ENCODE measurements around the gene PARM1.

DNA sequence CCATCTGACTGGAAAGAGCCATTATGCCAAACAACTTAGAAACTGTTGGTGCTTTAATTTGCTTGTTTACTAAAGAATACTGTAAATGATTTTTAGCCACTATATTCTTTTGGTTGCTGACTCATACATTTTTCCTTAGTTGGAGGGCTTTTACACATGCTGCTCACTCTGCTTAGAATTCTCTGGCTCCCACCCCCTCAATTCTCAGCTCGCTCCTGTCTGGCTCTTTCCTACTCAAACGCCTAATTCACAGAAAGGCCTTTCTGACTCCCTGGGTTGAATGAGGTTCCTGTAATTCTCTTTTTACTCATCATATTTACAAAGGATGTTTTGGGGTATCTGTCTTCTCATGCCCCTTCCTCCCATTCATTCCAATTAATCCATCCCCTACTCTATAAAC, 26.1 kb upstream of the PARM1 start:
- TF ChIP-seq RXRA (IDR thresholded peaks at IDR 0.05; ENCODE audit: borderline replicate concordance, low read depth) (no peak), RAD21 (IDR thresholded peaks at IDR 0.05; ENCODE audit: low read length) (no peak), GABPA (IDR thresholded peaks at IDR 0.05; ENCODE audit: low read depth) (no peak), FOXJ3 (CRISPR knock-in tag; IDR thresholded peaks at IDR 0.05) (no peak), JUND (IDR thresholded peaks at IDR 0.05) (no peak), TEAD4 (IDR thresholded peaks at IDR 0.05; ENCODE audit: borderline replicate concordance, insufficient read depth) (no peak), POLR2AphosphoS5 (IDR thresholded peaks at IDR 0.05; ENCODE audit: low read depth, low read length) (no peak), YY1 (IDR thresholded peaks at IDR 0.05; ENCODE audit: low read depth) (no peak)
- TF ChIP-seq, protein P1, sequence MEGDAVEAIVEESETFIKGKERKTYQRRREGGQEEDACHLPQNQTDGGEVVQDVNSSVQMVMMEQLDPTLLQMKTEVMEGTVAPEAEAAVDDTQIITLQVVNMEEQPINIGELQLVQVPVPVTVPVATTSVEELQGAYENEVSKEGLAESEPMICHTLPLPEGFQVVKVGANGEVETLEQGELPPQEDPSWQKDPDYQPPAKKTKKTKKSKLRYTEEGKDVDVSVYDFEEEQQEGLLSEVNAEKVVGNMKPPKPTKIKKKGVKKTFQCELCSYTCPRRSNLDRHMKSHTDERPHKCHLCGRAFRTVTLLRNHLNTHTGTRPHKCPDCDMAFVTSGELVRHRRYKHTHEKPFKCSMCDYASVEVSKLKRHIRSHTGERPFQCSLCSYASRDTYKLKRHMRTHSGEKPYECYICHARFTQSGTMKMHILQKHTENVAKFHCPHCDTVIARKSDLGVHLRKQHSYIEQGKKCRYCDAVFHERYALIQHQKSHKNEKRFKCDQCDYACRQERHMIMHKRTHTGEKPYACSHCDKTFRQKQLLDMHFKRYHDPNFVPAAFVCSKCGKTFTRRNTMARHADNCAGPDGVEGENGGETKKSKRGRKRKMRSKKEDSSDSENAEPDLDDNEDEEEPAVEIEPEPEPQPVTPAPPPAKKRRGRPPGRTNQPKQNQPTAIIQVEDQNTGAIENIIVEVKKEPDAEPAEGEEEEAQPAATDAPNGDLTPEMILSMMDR (IDR thresholded peaks at IDR 0.05): no peak
- TF ChIP-seq, protein P2, sequence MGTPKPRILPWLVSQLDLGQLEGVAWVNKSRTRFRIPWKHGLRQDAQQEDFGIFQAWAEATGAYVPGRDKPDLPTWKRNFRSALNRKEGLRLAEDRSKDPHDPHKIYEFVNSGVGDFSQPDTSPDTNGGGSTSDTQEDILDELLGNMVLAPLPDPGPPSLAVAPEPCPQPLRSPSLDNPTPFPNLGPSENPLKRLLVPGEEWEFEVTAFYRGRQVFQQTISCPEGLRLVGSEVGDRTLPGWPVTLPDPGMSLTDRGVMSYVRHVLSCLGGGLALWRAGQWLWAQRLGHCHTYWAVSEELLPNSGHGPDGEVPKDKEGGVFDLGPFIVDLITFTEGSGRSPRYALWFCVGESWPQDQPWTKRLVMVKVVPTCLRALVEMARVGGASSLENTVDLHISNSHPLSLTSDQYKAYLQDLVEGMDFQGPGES (IDR thresholded peaks at IDR 0.05; ENCODE audit: low read depth, low read length): no peak
- TF ChIP-seq, protein P3, sequence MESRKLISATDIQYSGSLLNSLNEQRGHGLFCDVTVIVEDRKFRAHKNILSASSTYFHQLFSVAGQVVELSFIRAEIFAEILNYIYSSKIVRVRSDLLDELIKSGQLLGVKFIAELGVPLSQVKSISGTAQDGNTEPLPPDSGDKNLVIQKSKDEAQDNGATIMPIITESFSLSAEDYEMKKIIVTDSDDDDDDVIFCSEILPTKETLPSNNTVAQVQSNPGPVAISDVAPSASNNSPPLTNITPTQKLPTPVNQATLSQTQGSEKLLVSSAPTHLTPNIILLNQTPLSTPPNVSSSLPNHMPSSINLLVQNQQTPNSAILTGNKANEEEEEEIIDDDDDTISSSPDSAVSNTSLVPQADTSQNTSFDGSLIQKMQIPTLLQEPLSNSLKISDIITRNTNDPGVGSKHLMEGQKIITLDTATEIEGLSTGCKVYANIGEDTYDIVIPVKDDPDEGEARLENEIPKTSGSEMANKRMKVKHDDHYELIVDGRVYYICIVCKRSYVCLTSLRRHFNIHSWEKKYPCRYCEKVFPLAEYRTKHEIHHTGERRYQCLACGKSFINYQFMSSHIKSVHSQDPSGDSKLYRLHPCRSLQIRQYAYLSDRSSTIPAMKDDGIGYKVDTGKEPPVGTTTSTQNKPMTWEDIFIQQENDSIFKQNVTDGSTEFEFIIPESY (IDR thresholded peaks at IDR 0.05; ENCODE audit: borderline replicate concordance, low read depth): no peak
